ENCODE results near the gene TCEA3.

The TCEA3 gene

DNA sequence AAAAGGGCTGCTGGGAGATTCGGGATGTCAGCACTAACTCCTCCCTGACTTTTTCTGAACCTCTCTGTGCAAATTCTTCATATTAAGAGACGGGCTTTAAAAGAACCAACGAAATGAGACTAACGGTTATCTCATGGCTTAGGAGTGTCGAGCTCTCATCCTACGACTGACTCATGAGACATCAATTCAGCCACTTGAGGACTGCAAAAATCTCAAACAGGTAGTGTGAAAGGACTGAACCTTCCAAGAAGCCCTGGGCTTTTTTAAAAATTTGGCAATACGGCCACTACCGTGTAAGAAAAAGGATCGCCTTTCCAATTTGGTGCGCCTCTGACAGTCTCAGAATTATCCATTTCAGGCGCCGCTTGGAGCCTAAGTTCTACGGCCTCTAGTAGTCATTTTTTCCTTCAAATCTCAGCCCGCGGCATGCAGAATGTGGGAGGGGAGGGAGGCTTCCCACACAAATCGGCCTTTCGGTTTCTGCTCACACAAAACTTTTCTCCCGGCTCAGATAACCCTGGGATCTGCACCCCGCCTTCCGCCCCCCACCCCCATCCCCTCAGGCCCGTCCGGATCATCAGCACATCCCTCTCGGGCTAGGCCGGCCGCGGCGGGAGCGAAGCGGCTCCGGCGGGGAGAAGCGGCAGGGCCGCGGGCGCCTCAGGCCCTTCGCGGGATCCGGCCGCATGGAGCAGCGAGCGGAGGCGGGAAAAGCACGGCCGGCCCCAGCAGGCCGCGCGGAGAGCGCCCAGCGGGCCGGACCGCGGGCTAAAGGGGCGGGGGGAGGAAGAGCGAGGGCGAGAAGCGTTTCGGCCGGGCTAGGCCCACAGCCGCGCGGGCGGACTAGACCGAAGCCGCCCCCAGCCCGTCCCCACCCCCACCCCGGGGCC lies 81.1 kb downstream of the TCEA3 start:
- DNase-seq (ENCODE audit: insufficient read length, low spot score), result no peak
- peak; percentile 65 for FAIRE-seq

DNA sequence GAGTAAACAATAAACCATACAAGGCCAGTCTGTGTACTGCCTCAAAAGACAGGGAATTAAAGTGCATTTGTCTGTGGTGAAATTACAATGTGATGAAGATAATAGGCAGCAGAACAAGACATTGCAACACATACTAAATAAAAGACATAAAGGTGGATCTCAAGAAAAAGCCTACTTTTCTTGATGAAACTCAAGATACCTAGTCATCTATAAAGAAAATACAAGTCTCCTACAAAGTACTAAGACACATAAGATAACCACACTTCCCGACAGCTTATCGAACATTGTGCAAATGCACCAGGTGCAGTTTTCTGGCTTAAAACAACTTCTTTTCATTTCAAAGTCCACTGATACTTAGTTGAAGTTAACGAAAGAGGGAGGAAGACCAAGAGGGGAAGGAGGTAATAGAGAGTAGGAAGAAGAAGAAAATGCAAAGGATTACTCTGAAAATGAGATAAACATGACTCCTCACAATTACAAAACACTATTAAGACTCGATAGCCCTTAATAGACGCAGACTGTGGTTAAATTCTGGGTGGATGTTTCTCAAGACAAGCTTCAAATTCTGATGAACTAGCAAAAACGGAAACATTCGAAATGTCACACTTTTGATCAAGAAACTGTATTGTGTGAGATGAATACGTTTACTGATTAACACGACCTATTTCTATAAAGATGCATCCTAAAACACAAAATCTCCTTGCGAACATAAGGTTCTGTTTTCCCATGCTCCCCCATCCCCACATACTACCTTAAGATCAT lies 82.4 kb downstream of the TCEA3 start:
- no peak for DNase-seq (ENCODE audit: insufficient read length, low spot score)
- peak; percentile 26 for FAIRE-seq

DNA sequence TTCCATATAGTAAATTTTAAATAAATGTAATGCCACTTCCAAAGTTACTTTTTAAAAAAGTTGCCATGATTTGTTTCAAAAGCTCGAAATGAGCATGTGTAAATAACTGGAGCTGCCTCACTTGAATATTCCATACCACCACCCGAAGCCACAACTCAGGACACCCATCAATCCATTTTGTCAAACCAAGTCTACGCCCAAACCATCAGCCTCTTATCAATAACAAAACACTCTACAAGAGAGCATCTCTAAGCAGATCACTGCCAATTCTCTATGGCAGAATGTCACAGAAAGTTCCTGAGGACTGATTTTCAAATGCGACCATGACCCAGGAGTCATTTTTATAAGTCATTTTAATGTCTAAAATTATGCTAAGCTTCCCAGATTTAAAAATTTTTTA lies 84.9 kb downstream of the TCEA3 start:
- no peak for FAIRE-seq
- DNase-seq (ENCODE audit: insufficient read length, low spot score), result no peak

DNA sequence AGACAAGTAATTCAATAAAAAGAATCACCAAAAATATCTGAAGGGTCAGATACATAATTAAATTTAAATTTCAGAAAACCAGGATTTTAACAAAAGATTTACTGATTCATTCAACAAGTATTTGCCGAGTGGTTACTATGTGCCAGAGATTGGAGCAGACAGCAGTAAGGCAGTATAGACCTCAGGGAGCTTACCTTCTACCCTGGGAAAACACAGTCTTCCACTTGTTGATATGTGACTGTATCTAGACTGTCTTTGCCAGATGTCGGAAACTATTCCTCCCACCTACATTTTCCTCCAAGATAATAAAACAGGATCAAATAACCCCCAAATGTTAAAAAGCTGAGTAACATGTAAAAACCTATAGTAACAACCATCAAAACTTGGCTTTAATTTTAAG lies 86.7 kb downstream of the TCEA3 start:
- DNase-seq (ENCODE audit: insufficient read length, low spot score), result no peak
- no peak for FAIRE-seq

DNA sequence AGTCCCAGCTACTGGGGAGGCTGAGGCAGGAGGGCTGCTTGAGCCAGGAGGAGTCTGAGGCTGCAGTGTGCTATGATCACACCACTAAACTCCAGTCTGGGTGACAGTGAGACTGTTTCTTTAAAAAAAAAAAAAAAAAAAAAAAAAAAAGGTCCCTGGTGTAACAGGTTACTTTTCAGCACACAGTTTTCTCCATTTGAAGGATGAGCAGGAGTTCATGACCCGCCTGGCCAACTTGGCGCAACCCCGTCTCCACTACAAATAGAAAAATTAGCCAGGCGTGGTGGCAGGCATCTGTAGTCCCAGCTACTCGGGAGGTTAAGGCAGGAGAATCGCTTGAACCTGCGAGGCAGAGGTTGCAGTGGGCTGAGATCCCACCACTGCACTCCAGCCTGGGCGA lies 92.8 kb downstream of the TCEA3 start:
- no peak for DNase-seq (ENCODE audit: insufficient read length, low spot score)
- FAIRE-seq, result no peak

Data from GM19239 (cell line).